Measurements from ENCODE around the gene GNAT3.

GRCh38 chr7:80558116-80558515 lies 46.3 kb upstream of the GNAT3 start:
- TF ChIP-seq CTCF (IDR thresholded peaks at IDR 0.05; ENCODE audit: borderline replicate concordance, extremely low read depth, low read length, poor library complexity, severe bottlenecking) (no peak), EZH2 (IDR thresholded peaks at IDR 0.05; ENCODE audit: borderline replicate concordance, low read depth, low read length, severe bottlenecking) (no peak)

All from DND-41 (cell line).